GM18519 (cell line): ENCODE data around the gene TUBB4A.
"Not testable (repeated sequence)": the region's sequence is repeated elsewhere in the genome, so short reads cannot be mapped to it uniquely, and the experiment has no call there.

ENCODE experiments used
- ATAC-seq: cut with Tn5 transposase; IDR thresholded peaks from one replicate; pipeline ENCODE4 v1.9.1; 2021; ENCODE audit warnings: mild to moderate bottlenecking, moderate library complexity; ENCODE audit not compliant: unreplicated experiment, low FRiP score

TUBB4A gene

GRCh38 chr19:6501740-6502648, at the start of gene TUBB4A:
Gene TUBB4A, minus strand, starts transcription at chr19:6502309. Its CDS starts 97 bp downstream, at chr19:6502212.
- no peak for ATAC-seq

GRCh38 chr19:6551091-6551490, 49.0 kb upstream of the TUBB4A start:
- no peak for ATAC-seq

GRCh38 chr19:6550679-6551078, 48.6 kb upstream of the TUBB4A start:
- ATAC-seq = not testable (repeated sequence)

- ATAC-seq = no peak
These were observed 41.8 kb upstream of the TUBB4A start for GRCh38 chr19:6543866-6544347.

- no peak for ATAC-seq
These were observed 39.0 kb upstream of the TUBB4A start for GRCh38 chr19:6540918-6541689.

GRCh38 chr19:6539514-6539913, 37.4 kb upstream of the TUBB4A start:
- no peak for ATAC-seq

- ATAC-seq = no peak
These were observed 33.5 kb upstream of the TUBB4A start for GRCh38 chr19:6535558-6536137.

- ATAC-seq = no peak
These were observed 32.5 kb upstream of the TUBB4A start for GRCh38 chr19:6534451-6535093.

GRCh38 chr19:6533746-6534418, 31.8 kb upstream of the TUBB4A start:
- no peak for ATAC-seq

GRCh38 chr19:6533000-6533328, 30.9 kb upstream of the TUBB4A start:
- no peak for ATAC-seq

GRCh38 chr19:6532244-6532999, 30.3 kb upstream of the TUBB4A start:
- ATAC-seq = no peak

- ATAC-seq = no peak
These were observed 29.8 kb upstream of the TUBB4A start for GRCh38 chr19:6531956-6532243.

- no peak for ATAC-seq
These were observed 29.2 kb upstream of the TUBB4A start for GRCh38 chr19:6531163-6531955.

- ATAC-seq = no peak
These were observed 28.5 kb upstream of the TUBB4A start, which contains the start of gene TNFSF9 for GRCh38 chr19:6530386-6531162. Gene TNFSF9, plus strand, starts transcription at chr19:6531026. Its CDS starts 11 bp downstream, at chr19:6531037.

- no peak for ATAC-seq
These were observed 27.9 kb upstream of the TUBB4A start for GRCh38 chr19:6529937-6530385.

- no peak for ATAC-seq
These were observed 27.2 kb upstream of the TUBB4A start for GRCh38 chr19:6529351-6529750.

GRCh38 chr19:6528544-6529121, 26.5 kb upstream of the TUBB4A start:
- ATAC-seq = no peak
